Hepatocyte (in vitro differentiated cells): Measurements from ENCODE around the gene CCNI.

Experiments
- EZH2phosphoT487 ChIP-seq: fragments of 200-600 bp; sonication (generic); IDR thresholded peaks from one replicate; pipeline ENCODE4 v1.6.1; 2018; ENCODE audit warnings: antibody characterized with exemption, mild to moderate bottlenecking, low read depth, moderate library complexity; ENCODE audit not compliant: unreplicated experiment, severe bottlenecking
- TF ChIP-seq, protein P1 (sequence below): fragments of 200-600 bp; sonication (generic); IDR thresholded peaks from 2 replicates; pipeline ENCODE4 v1.5.1; 2016; ENCODE audit warnings: antibody characterized with exemption, mild to moderate bottlenecking; ENCODE audit not compliant: poor library complexity

DNA sequence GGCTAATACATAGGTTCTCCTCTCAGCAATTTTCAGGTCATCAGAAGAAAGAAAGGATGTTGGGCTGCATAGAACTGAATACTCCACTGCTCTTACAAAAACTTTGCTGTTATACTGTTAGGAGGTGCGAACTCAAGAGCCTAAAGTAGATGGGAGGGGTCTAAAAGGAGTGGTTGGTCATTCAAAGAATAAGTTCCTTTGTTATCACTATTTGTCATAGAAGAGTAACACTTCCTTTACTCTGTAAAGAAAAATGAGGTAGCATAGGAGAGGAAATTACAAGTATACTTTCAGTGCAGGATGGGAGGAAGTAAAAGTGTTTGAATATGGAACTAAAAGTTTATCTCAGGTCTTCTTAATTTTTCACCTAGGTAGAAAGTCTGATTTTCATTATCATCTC lies 61.5 kb downstream of the CCNI start:
- TF ChIP-seq, protein P1, sequence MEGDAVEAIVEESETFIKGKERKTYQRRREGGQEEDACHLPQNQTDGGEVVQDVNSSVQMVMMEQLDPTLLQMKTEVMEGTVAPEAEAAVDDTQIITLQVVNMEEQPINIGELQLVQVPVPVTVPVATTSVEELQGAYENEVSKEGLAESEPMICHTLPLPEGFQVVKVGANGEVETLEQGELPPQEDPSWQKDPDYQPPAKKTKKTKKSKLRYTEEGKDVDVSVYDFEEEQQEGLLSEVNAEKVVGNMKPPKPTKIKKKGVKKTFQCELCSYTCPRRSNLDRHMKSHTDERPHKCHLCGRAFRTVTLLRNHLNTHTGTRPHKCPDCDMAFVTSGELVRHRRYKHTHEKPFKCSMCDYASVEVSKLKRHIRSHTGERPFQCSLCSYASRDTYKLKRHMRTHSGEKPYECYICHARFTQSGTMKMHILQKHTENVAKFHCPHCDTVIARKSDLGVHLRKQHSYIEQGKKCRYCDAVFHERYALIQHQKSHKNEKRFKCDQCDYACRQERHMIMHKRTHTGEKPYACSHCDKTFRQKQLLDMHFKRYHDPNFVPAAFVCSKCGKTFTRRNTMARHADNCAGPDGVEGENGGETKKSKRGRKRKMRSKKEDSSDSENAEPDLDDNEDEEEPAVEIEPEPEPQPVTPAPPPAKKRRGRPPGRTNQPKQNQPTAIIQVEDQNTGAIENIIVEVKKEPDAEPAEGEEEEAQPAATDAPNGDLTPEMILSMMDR, result no peak
- no peak for TF ChIP-seq EZH2phosphoT487
